ENCODE results near the gene RARB.

RARB gene

GRCh38 chr3:25427563-25427941, 511 bp upstream of the RARB start:
- H3K4me3 ChIP-seq = peak overlapping the region; percentile 31
- H3K36me3 ChIP-seq (replicated peaks) = no peaks in the 10 kb centered on the region
- H3K4me1 ChIP-seq = peaks cover 23% of the 10 kb centered on the region
- H3K9me3 ChIP-seq = no peaks in the 10 kb centered on the region
- in situ Hi-C loops (cut with MboI; ENCODE audit: low sequenced_read_pairs) = no loop called here
- no peaks in the 10 kb centered on the region; the same call in 1 of the 2 replicates for H3K27me3 ChIP-seq (ENCODE audit: low read depth)
- no peak for DNase-seq (ENCODE audit: low spot score in 2 of 2)

DNA sequence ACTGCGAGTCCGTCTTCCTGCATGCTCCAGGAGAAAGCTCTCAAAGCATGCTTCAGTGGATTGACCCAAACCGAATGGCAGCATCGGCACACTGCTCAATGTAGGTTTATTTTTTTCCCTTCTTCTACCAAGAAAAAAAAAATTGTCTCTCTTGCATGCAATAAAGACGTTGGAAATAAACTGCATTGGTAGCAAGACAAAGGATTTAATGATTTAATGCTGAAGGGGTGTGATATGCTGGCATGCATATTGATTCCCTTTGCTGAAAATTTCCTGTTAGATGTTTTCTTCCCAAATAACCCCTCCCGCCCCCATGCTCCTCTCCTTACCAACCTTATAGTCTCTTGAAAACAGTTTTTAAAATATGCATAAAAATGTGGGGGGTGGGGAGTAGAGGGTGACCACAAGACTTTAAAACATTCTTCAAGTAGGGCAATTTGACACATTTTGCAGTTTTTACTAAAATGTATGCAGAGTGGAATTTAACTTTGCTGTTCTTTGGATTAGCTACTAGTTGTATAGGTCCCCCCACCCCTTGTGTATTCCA, 799 bp downstream of the RARB start:
- in situ Hi-C loops (cut with MboI; ENCODE audit: low sequenced_read_pairs) = no loop called here
- no peak overlapping the region for H3K4me3 ChIP-seq
- peaks cover 23% of the 10 kb centered on the region for H3K4me1 ChIP-seq
- H3K9me3 ChIP-seq = no peaks in the 10 kb centered on the region
- no peak for DNase-seq (ENCODE audit: low spot score in 2 of 2)
- no peaks in the 10 kb centered on the region; the same call in 1 of the 2 replicates for H3K27me3 ChIP-seq (ENCODE audit: low read depth)
- H3K36me3 ChIP-seq (replicated peaks) = no peaks in the 10 kb centered on the region

GRCh38 chr3:25429361-25430286, 1.6 kb downstream of the RARB start:
- H3K9me3 ChIP-seq = no peaks in the 10 kb centered on the region
- H3K4me1 ChIP-seq = peaks cover 23% of the 10 kb centered on the region
- no peaks in the 10 kb centered on the region for H3K36me3 ChIP-seq (replicated peaks)
- no peaks in the 10 kb centered on the region; the same call in 1 of the 2 replicates for H3K27me3 ChIP-seq (ENCODE audit: low read depth)
- H3K4me3 ChIP-seq = no peak overlapping the region
- DNase-seq (ENCODE audit: low spot score in 2 of 2) = no peak
- in situ Hi-C loops (cut with MboI; ENCODE audit: low sequenced_read_pairs) = no loop called here

DNA sequence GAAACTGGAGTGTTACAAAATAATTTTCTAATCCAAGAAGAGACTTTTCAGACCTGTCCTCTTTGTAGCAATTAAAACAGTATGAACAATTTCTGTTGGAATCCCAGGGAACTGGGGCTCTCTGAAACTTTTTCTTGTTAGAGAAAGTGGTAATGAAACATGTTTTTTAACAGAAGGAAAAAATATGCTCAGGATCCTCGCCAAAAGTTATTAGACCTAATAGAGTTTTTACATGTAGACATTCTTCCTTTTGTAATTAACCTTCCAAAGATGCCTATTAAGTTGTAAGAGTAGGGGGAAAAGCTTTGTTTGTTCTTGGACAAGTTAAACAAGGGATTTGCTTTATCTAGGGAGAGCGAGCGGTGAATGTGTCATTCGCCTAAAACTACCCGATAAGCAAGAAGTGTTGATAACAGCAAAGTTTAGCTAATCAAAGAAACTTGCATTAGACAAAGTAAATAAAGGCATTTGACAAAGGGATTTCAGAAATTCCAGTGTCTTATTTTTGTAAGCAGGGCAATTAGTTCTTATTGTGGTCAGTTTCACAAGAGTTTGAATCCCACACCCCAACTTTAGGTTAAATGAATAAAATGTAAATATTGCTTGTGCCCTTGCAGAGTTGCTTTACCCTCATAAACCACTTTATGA, 2.3 kb downstream of the RARB start:
- no peaks in the 10 kb centered on the region for H3K9me3 ChIP-seq
- H3K4me3 ChIP-seq = no peak overlapping the region
- H3K36me3 ChIP-seq (replicated peaks) = no peaks in the 10 kb centered on the region
- DNase-seq (ENCODE audit: low spot score in 2 of 2) = peak in 1 of 2 experiments; percentile 21
- H3K27me3 ChIP-seq (ENCODE audit: low read depth) = no peaks in the 10 kb centered on the region; the same call in 1 of the 2 replicates
- H3K4me1 ChIP-seq = peaks cover 23% of the 10 kb centered on the region
- in situ Hi-C loops (cut with MboI; ENCODE audit: low sequenced_read_pairs) = no loop called here

DNA sequence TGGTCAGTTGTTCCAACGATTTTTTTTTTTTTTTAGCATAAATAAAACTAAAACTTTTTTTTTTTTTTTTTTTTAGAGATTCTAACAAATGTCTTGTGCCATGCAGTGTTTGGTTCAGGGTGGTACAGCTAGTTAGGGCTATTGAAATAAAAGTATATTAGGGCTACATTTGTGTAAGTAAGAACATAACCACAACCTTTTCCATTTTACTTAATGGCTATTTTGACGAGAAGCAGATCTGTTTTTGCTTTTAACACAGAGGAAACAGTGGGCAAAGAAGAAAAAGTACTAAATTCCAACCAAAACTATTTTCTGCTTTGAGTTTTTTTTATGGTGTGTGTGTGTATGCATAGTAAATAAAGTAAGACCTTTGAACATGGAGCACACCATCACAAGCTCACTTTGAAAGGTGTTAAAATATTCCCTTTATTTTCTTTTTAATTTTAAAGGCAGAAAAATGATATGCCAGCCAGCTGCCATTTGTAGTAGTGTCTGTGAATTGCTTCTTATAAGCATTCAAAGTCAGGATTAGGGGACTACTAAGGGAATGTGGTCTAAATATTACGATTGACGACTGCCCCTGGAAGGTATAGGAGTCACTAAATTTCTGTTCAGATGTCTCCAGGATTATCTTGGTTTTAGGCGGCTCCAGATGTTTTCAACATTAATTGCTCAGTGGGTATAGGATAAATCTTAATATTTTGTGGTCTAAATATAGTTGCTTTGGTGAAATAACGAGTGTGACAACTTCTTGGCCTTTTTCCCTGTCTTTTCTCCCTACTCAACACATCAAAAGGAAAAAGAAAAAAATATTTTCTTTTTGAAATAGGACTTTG, 3.1 kb downstream of the RARB start:
- no peaks in the 10 kb centered on the region for H3K9me3 ChIP-seq
- in situ Hi-C loops (cut with MboI; ENCODE audit: low sequenced_read_pairs) = no loop called here
- peaks cover 23% of the 10 kb centered on the region for H3K4me1 ChIP-seq
- no peaks in the 10 kb centered on the region; the same call in 1 of the 2 replicates for H3K27me3 ChIP-seq (ENCODE audit: low read depth)
- H3K36me3 ChIP-seq (replicated peaks) = no peaks in the 10 kb centered on the region
- DNase-seq (ENCODE audit: low spot score in 2 of 2) = no peak
- no peak overlapping the region for H3K4me3 ChIP-seq

DNA sequence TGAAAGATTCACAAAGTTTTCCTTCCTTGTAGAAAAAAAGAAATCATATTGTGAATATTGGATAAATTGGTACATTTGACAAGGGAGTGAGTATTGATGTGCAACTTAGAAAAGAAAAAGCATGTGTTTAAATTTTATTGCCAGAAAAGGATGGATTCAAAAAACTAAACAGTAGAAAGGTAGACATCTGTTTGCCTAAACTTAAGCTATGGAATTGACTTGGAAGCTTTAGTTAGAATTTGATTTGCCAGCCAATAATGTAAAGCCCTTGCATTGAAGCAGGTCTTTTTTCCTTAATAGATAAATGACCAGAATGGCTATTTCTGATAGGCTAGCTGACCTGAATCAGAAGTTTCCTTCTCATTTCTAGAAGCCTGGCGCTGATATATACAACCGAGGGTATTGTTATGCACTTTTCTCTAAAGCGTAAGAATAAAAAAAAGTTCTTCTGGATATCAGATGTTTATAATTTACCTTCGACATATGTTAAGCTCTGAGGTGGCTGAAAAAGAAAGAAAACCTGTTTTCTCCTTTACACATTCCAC, 4.2 kb downstream of the RARB start:
- Histone ChIP-seq H3K4me1 (peaks cover 23% of the 10 kb centered on the region), H3K36me3 (replicated peaks) (no peaks in the 10 kb centered on the region), H3K4me3 (no peak overlapping the region), H3K9me3 (no peaks in the 10 kb centered on the region), H3K27me3 (ENCODE audit: low read depth) (no peaks in the 10 kb centered on the region; the same call in 1 of the 2 replicates)
- no peak for DNase-seq (ENCODE audit: low spot score in 2 of 2)
- in situ Hi-C loops (cut with MboI; ENCODE audit: low sequenced_read_pairs) = no loop called here

- no peak for DNase-seq (ENCODE audit: low spot score in 2 of 2)
- in situ Hi-C loops (cut with MboI; ENCODE audit: low sequenced_read_pairs) = no loop called here
- no peak overlapping the region for H3K4me3 ChIP-seq
- no peaks in the 10 kb centered on the region; the same call in 1 of the 2 replicates for H3K27me3 ChIP-seq (ENCODE audit: low read depth)
- H3K9me3 ChIP-seq = no peaks in the 10 kb centered on the region
- H3K36me3 ChIP-seq (replicated peaks) = no peaks in the 10 kb centered on the region
- peaks cover 23% of the 10 kb centered on the region for H3K4me1 ChIP-seq
Measured at GRCh38 chr3:25433106-25433505, 5.0 kb downstream of the RARB start.

DNA sequence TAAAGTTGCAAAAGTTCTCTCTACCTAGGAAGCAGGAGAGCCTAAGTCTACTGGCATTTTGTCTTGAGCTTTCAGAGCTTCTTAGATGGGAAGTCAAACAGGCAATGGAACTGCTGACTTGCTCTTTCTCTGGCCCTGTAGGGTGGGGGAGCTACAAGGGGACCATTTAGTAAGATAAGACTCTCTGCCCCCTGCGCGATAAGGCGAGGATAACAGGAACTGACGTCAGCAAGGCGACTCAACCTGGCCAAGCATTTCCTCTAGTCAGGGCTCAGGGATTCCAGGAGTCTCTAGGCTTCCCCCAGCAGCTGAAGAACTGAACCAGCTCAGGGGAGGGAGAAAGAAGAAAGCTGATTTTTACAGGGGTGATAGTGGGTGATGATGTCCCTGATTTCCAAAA, 5.8 kb downstream of the RARB start:
- no peaks in the 10 kb centered on the region for H3K36me3 ChIP-seq (replicated peaks)

GRCh38 chr3:25437953-25438352, 9.9 kb downstream of the RARB start:
- H3K9me3 ChIP-seq = no peaks in the 10 kb centered on the region
- H3K27me3 ChIP-seq (ENCODE audit: low read depth) = no peaks in the 10 kb centered on the region
- no peaks in the 10 kb centered on the region for H3K36me3 ChIP-seq (replicated peaks)
- no peaks in the 10 kb centered on the region for H3K4me1 ChIP-seq
- no peak overlapping the region for H3K4me3 ChIP-seq
- in situ Hi-C loops (cut with MboI; ENCODE audit: low sequenced_read_pairs) = no loop called here
- DNase-seq (ENCODE audit: low spot score in 2 of 2) = no peak

More for the DNA sequence above, 5.8 kb downstream of the RARB start:
- no peak for DNase-seq (ENCODE audit: low spot score in 2 of 2)
- H3K4me3 ChIP-seq = no peak overlapping the region
- H3K27me3 ChIP-seq (ENCODE audit: low read depth) = no peaks in the 10 kb centered on the region; the same call in 1 of the 2 replicates
- no peaks in the 10 kb centered on the region for H3K9me3 ChIP-seq
- peaks cover 18% of the 10 kb centered on the region for H3K4me1 ChIP-seq
- in situ Hi-C loops (cut with MboI; ENCODE audit: low sequenced_read_pairs) = no loop called here

DNA sequence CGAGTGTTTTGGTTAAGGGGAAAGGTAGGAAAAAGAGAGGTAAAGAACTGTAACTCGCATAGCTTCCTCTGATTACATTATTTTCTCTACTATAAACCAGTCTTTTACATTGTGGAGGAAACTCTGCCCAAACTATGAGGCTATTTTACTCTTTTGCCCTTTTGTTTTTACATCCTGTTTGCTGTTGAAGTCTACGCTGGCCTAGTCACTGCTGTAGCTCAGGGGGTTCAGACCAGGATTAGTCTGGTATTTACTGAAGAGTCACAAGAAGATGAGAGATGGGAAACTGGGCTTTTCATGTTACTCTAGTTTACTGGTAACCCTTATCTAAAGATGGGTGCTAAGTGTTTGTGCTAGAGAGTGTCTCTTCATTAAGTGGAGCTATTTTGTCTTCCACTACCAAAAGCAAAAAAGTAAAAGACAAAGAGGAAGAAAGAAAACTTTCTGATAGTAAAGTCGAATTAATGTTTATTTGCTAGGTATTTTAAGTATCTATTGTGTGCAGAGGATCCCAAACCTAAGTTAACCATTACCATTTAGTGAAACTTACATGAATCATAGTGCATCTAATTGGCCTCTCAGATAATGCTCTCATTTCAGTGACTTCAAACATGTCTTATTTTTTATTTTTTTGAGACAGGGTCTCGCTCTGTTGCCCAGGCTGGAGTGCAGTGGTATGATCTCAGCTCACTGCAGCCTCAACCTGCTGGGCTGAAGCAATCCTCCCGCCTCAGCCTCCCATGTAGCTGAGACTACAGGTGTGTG, 10.9 kb downstream of the RARB start:
- Histone ChIP-seq H3K4me1 (no peaks in the 10 kb centered on the region), H3K36me3 (replicated peaks) (no peaks in the 10 kb centered on the region), H3K27me3 (ENCODE audit: low read depth) (no peaks in the 10 kb centered on the region), H3K9me3 (no peaks in the 10 kb centered on the region), H3K4me3 (no peak overlapping the region)
- in situ Hi-C loops (cut with MboI; ENCODE audit: low sequenced_read_pairs) = no loop called here
- no peak for DNase-seq (ENCODE audit: low spot score in 2 of 2)

DNA sequence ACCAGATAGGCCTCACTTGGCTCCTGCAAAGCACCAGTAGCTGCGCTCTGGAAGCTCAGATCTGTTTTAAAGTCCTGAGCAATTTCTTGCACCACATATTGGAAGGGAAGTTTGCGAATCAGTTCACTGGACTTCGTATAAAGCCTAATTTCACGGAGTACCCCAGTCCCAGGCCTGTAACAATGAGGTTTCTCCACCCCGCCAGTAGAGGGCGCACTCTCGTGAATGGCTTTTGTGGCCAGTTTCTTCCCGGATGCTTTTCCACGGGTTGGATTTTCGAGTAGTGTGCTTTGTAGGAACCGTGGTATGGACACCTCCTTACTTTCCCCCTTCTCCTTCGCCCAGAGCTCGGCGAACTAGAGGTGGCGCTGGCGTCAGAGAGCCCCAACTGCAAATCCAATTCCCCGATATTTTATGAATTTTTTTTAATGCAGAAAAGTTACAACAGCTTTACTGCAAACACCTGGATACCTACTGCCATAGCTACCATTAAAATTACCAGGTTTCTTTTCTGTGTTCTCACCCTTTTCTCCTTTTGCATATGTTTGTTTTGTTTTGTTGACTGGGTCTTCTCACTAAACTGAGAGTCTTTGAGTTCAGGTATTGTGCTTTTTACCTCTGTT, 13.3 kb downstream of the RARB start:
- in situ Hi-C loops (cut with MboI; ENCODE audit: low sequenced_read_pairs) = no loop called here

GRCh38 chr3:25442486-25442885, 14.4 kb downstream of the RARB start:
- no peaks in the 10 kb centered on the region for H3K4me1 ChIP-seq
- H3K36me3 ChIP-seq (replicated peaks) = no peaks in the 10 kb centered on the region
- no peaks in the 10 kb centered on the region for H3K27me3 ChIP-seq (ENCODE audit: low read depth)
- DNase-seq (ENCODE audit: low spot score in 2 of 2) = no peak
- no peak overlapping the region for H3K4me3 ChIP-seq
- H3K9me3 ChIP-seq = no peaks in the 10 kb centered on the region
- in situ Hi-C loops (cut with MboI; ENCODE audit: low sequenced_read_pairs) = no loop called here

More for the DNA sequence above, 13.3 kb downstream of the RARB start:
- no peaks in the 10 kb centered on the region for H3K27me3 ChIP-seq (ENCODE audit: low read depth)
- H3K4me1 ChIP-seq = no peaks in the 10 kb centered on the region
- H3K36me3 ChIP-seq (replicated peaks) = no peaks in the 10 kb centered on the region
- no peaks in the 10 kb centered on the region for H3K9me3 ChIP-seq
- H3K4me3 ChIP-seq = no peak overlapping the region
- peak in 1 of 2 experiments; percentile 43 for DNase-seq (ENCODE audit: low spot score in 2 of 2)

All from HAP-1 (cell line).